GM19023 (cell line): Measurements from ENCODE around the gene ROCK2.
"Not testable (repeated sequence)": the region's sequence is repeated elsewhere in the genome, so short reads cannot be mapped to it uniquely, and the experiment has no call there.

ENCODE experiments used
- ATAC-seq: cut with Tn5 transposase; IDR thresholded peaks from one replicate; pipeline ENCODE4 v1.9.1; 2021; ENCODE audit warnings: mild to moderate bottlenecking, moderate library complexity; ENCODE audit not compliant: unreplicated experiment

ROCK2 gene

DNA sequence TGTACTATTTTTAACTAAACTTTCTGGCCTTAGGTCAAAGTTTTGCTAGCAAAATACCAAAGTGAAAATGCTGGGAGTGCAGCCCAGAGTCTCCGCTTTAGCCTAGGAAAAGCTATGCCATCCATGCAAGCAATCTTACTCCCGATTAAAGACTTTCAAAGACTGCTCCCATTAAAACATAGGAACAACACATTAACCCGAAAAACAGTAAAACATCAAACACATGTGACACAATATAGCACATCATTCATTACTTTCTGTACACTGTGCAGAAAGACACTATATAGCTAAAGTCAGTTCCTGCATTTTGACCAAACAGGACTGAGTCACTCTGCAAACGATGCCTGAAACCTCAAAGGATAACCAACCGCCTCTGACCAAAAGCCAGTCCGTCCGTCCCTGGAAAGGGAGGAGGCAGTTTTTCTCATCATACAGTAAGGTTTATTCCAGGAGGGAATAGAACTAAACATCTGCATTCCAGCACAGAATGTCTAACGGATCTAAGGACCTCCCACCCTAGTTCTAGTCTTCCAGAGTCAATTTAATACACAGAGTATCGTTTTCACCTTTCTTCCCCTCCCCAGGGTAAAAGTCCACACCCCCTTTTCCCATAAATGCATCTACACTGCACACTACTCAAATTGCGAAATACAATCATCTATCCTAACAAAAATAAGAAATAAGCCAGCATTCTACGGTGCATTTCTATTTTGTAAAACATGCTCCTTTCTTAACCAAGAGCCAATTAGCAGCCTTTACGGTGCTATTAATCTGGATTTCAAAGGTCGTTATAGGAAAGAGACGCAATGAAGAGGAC lies 1.7 kb downstream of the ROCK2 start:
- ATAC-seq: no peak

DNA sequence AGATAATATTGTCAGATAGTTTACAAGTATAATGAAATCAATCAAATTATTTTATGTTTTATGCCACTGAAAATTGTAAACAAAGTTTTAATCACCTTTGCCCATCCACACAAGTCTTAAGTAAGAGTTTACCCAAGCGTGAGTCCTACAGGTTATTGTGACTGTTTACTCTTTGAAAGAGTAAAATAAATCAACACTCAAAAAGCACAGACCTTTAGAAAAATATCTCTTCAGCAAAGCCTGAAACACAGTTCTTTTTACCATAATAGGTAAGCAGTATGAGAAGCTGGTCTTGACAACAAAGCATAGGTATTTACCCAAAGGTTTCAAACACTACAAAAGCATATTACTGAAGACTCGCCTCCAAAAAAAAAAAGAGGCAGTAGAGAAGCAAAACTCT lies 3.7 kb downstream of the ROCK2 start:
- ATAC-seq: no peak

DNA sequence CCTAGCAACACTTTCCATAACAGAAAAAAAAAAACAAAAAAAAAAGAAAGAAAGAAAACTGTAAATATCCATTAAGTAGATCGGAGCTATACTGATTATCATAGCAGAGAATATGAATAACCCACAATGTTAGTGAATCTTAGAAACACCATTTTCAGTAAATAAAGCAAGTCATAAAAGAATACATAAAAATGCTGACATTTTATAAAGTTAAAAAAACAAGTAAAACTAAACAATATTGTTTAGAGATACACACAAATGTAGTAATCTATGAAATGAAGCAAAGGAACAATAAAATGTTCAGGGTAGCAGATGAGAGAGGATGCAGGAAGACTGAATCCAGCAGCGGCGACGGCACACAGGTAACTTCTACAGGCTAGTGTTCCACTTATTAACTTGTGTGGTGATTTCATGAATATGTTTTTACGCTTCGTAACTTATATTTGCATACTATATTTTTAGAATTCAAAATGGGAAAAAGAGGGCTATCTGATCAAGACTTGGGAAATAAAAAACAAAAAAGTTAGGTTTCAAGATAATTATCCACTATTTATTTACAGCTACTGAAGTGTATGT lies 4.8 kb downstream of the ROCK2 start:
- no peak for ATAC-seq

DNA sequence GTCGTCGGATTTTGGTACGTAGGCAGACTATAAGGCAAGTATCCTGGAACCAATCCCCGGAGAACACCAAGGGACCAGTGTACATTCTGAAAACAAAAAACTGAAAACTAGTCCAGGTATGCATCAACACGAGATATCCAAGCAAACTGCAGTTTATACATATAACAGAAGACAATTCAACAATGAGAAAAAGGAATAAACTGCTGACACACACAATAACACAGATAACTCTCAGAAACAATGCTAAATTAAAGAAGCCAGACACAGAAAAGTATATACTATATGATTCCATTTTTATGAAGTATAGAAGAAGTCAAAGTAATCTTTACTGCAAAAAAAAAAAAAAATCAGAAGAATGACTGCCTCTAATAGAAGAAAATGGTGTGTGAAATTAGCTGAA lies 5.9 kb downstream of the ROCK2 start:
- ATAC-seq: no peak

DNA sequence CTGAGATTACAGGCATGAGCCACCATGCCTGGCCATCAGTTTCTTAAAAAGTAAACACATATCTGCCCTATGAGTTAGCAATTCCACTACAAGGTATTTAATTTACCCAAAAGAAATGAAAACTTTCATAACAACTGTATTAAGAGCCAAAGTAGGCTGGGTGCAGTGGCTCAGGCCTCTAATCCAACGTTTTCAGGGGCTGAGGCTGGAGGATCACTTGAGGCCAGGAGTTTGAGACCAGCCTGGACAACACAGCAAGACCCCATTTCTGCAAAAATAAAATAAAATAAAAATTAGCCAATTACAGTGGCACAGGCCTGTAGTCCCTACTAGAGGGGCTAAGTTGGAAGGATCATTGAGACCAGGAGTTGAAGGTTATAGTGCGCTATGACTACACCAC lies 6.5 kb downstream of the ROCK2 start:
- no peak for ATAC-seq

DNA sequence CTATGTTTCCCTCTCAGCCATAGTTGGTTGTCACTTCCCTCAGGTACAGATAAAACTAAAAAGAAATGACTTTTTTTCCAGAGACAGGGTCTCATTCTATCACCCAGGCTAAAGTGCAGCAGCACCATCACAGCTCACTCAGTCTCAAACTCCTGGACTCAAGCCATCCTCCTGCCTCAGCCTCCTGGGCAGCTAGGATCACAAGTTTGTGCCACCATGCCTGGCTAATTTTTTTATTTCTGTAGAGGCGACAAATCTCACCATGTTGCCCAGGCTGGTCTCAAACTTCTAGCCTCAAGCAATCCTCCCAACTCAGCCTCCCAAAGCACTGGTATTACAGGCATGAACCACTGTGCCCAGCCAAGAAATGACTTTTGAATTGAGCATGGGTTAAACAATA lies 8.2 kb downstream of the ROCK2 start:
- ATAC-seq: no peak

DNA sequence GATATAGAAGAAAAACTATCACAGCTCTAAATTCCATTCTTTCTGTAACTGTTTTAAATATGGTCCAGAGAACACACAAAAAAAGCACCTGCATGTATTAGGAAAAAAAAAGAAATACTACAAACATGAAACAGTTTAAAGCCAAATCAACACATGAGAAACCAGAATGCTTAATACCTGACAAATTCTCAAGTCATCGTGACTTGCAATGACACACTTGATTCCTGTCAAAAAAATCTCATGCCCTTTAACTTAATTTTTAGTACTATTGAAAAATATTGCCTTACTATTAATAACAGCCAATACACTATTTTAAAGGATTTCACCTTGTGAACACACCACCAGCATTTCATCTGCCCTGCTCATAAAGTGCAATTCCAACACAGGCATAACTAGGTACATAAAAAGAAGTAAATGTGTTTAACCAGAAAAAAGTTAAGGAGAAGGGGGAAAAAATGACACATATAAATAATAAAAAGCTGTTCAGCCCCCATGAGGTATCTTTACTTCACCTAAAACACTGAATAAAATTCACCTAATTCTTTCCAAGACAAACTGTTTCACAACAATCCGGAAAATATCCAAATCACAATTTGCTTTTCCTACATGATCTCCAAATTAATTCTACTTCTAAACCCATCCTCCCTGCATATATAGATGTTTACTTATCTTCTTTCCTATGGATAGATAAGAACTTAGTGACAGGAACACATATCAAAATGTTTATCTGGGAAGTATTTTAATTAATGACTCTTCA lies 10.8 kb downstream of the ROCK2 start:
- ATAC-seq: no peak

DNA sequence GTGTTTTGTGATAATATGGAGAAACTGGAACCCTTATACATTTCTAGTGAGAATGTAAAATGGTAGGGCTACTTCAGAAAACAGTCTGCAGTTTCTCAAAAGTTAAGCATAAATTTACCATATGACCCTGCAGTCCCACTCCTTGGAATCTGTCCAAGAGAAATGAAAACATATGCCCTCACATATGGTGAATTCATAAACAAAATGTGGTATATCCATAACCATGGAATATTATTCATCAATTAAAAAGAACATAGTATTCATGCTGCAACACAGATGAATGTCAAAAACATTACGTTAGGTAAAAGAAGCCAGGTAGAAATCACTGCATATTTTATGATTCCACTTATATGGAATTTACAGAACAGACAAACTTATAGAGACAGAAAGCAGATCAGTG lies 11.8 kb downstream of the ROCK2 start:
- no peak for ATAC-seq

DNA sequence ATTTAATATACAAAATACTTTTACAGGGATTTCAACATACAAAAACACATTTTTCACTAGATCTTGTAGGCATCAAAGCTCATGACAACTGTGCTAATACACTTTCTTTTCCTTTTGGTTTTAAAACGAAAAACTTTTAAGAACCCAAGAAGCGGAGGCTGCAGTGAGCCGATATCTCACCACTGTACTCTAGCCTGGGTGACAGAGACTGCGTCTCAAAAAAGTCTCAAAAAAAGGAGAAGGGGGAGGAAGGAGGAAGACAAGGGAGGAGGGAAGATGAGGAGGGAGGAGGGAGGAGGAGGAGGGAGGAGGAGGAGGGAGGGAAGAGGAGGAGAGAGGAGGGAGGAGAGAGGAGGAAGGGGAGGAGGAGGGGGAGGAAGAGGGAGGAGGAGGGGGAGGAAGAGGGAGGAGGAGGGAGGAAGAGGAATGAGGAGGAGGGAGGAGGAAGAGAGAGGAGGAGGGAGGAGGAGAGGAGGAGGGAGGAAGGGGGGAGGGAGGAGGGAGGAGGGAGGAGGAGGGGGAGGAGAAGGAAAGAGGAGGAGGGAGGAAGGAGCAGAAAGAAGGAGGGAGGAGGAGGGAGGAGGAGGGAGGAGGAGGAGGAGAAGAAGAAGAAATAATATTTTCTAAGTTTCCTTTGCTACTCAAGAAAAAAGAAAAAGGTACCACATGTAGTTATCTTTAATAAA lies 13.8 kb downstream of the ROCK2 start:
- ATAC-seq: no peak

DNA sequence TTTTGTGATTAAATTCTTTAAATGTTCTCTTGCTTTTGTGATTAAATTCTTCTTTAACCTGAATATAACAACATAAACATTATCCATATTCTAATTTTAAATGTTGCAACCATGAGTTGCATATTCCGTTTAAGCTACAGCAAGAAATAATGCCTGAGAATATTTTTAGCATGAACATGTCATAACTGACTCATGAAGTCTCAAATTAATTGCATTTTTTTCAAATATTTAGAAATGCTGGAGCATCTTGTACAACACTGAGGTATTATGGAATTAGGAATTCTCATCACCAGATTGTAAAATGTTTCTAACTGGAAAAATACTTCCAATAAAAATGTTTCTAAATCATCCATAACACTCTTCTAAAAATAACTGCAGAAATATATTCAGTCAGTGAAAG lies 14.7 kb downstream of the ROCK2 start:
- no peak for ATAC-seq

DNA sequence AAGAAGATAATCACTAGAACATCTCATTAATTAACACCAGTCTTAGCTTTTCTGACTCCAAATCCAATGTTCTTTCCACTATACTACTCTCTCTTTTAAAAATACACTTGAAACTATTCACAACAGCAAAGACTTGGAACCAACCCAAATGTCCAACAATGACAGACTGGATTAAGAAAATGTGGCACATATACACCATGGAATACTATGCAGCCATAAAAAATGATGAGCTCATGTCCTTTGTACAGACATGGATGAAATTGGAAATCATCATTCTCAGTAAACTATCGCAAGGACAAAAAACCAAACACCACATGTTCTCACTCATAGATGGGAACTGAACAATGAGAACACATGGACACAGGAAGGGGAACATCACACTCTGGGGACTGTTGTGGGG lies 15.9 kb downstream of the ROCK2 start:
- not testable (repeated sequence) for ATAC-seq

DNA sequence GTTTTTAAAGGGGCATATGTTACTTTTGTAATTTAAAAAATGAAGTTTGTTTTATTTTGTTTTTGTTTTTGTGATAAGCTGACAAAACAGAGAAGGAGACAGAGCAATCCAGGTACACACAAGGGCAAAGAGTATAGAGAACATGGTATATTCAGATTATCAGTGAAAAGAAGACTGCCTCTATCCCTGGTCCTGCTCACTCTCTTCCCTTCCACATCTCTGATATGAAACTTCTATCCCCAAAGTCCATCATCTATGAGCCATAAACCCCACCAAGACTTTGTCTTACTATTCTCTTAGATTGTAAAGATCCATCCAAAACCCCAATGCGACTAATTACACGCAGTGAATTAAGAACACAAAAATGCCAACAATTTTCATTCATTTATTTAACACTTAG lies 16.6 kb downstream of the ROCK2 start:
- no peak for ATAC-seq

DNA sequence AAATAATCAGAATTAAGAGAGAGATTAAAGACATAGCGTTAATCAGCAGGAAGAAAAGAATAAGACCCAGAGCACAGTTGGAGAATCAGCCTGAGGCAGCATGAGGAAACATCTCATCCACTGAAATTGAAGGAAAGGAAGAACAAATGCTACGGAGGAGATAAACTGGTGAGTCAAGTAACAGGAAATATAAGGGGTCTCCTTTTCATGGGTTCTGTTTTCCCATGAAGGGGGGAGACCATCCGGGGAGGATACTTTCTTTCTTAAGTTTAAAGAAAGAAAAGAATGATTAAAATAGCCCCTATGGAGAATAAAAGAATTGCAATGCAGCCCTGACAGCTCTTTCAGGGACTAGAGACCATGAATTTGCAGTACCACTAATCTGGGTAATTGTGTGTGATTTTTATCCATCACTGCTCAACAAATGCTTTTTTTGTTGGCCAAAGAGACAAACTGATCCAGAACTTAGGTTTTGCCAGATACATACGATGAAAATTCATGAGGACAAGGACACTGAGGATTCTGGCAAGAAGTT lies 17.7 kb downstream of the ROCK2 start:
- ATAC-seq: no peak

DNA sequence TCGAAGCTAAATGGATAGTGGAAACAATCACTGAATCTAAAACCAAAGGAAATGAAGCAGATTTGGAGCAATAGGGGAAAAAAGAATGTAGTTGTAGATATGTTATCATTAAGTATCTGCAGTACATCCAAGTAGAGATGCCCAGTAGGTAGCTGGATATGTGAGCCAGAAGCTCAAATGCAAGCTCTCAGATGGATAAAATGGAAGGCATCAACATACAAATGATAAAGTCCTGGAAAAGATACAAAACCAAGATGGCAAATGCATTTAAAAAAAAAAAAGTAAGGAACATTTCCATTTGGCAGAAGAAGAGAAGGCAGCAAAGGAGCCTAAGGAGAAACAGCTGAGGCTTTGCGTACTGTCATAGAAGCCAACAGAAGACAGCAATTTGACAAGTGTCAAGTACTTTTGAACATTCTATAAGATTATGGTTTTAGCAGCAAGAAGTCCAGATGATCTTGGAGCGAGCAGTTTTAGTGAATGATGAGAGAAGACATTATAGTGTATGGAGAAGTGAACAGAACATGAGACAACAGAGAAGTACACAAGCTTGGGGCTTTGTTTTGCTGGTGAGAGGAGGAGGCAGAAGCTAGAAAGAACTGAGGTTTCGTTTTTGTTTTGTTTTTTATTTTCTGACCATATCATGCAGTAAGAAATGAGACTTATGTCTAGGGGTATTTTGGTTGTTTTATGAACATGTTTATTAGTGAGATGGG lies 18.3 kb downstream of the ROCK2 start:
- ATAC-seq: no peak

DNA sequence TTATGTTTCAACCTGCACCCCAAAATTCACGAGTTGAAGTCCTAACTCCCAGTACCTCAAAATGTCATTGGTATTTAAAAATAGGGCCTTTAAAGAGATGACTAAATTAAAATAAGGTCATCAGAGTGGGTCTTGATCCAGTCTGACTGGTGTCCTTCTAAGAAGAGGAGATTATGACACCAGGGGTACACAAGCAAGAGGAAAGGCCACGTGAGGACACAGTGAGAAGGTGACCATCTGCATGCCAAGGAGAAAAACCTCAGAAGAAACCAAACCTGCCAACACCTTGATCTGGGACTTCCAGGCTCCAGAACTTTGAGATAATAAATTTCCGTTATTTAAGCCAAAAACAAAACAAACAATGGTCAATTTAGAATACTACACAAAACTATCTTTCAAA lies 22.6 kb downstream of the ROCK2 start:
- ATAC-seq: no peak

DNA sequence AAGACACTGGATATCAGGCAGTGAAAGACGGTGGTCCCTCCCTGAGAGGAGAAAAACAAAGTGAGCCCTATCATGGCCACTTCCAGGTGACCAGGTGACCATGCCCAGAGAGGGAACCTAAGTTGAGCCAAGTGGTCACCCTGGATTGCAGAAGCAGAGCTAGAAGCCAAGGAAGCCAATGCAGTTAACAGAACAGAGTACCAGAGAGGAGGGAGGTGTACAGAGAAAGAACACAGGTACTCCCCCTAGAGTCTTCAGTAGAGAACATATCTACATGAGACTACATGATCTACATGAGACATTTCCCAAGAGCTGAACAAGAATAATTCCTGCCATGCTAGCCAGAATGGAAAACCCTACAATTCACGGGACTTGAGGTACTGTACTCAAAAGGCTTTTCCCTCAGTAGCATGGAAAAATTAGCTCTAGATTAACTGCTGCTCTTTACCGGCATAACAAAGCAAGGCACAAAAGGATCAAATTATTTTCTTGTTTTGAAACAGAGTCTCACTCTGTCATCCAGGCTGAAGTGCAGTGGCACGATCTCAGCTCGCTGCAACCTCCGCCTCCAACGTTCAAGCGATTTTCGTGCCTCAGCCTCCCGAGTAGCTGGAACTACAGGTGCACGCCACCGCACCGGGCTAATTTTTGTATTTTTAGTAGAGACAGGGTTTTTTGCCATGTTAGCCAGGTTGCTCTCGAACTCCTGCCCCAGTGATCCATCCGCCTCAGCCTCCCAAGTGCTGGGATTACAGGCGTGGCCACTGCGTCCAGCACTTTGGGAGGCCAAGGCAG lies 23.5 kb downstream of the ROCK2 start:
- ATAC-seq: no peak

DNA sequence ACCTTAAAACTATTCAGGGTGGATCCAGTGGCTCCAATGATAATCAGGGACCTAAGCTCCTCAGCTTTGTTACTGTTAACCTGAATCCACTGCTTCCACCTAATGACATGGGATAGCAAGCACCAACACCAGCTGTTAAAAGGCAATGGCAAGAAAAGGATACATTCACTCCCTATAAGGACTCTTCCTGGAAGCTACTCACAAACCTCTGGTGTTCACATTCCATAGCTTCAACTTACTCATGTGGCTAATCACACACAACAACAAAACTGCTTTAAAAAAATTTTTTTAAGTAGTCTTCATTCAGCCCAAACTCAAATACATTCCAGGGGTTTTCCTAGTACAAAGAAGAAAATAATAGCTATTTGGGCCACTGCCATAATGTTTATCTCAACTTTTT lies 24.5 kb downstream of the ROCK2 start:
- no peak for ATAC-seq

DNA sequence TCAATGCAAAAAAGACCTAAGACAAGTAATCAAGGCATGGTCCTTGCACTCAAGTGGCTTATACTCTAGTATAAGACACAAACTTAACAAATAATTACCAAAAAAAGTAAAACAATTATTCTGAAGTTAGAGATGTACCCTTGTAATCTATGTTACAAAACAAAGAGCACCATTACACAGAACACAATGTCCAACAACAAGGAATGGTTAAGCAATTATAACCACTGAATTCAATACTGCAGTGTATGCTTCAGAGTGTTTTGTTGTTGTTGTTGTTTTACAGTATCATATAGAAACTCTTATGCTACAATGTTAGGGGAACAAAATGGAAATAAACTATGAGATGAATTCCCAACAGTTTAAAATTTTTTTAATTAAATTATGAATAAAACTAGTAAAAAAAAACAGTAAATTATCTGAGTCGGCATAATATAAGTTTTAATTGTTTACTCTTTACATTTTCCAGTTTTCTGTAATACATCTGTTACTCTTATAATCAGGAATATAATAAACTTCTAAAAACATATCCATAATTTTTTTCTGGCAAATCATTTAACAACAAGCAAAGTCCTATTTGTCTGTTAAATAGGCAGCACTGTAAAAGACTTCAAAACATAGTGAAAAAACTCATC lies 29.2 kb downstream of the ROCK2 start:
- ATAC-seq: no peak

DNA sequence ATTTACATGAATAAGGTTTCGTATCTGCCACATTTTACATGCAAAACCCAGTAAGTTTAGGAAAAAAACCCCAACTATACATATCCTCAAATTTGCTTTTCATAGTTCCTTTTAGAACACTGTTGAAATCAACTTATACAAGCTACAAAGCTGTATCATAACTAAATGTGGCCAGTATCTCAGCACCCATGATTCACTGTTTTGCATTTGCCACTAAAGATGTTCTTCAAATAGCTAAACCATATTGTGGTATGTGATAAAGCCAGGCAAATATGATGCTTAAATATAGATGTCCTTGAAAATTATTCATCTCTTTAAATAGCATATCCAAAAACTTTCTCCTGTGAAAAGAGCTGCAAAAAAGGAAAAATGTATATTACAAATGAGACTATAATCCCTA lies 29.9 kb downstream of the ROCK2 start:
- ATAC-seq: no peak
